HG03025 (cell line): ENCODE measurements around the gene KCNQ5.

Experiments used
- ATAC-seq: cut with Tn5 transposase; IDR thresholded peaks from one replicate; pipeline ENCODE4 v1.9.1; 2021; ENCODE audit warnings: mild to moderate bottlenecking, moderate library complexity; ENCODE audit not compliant: unreplicated experiment, low FRiP score

The KCNQ5 gene

DNA sequence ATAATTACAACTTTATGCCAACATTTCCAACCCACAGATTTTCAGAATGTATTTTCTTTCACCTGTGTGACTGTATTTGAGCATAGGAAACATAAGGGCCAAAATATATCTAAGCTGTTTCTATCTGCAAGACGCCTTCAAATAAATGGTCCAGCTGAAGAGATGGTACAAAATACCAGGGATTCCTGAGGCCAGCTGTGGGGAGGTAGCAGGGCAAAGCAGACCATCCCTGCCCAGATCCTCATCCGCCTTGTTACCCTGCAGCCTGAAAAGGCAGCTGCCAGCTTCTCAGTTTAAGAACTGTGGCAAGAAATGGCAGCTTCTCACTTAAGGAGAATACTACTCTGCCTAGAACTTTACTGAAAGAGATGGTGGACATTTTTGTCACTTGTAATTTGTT is 460.1 kb downstream of the KCNQ5 start:
- ATAC-seq, result no peak

DNA sequence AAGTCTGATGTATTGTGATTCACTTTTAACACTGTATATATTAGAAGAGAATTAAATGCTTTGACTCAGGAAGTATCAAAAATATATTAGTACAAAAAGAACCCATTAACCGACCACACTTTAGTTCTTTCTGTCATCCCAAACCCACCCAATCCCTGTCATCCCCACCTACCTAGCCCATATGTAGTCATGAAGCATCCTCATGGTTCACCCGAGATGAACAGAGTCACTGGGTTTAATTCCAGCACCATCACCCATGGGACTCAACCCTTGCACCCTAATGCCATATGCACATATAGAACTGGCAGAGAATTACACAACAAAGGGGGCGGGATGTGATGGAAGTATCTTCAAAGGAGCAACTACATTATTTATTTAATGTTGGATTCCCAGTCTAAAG is 462.0 kb downstream of the KCNQ5 start:
- no peak for ATAC-seq

DNA sequence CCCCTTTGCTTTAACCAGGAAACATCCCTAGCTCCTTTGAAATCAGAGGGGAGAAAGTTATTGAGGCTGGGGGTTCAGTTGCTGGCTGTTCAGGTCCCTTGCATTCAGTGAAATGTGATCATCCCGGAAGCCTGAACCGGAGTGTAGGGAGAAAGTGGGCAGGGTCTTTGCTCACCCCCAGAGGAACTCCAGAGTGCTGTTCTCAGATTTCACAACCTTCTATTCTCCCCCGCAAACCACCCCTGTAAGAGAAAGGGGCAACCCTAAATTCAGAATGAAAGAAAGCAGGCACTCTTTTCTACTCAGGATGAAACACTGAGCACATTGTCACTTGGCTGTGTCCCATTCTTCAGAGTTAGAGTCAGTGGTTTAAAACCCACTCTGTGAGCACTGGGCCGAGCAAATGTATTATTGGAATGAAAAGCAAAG is 463.6 kb downstream of the KCNQ5 start:
- no peak for ATAC-seq

DNA sequence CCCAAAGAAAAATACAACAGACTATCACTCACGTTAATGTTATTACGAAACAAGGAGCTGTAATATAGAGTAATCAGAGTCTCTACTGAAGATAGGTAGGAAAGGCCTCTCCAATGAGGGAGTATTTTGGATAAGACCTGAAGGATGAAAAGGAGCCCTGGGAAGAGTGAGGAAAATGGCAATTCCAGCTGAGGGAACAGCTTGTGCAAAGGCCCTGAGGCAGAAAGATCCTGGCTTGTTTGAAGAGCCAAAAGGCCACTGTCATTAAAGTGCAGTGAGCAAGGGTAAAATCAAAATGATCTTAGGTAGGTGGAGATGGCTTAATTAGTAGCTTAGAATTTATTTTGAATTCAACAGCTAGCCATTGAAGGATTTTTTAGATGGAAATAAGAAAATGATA is 464.9 kb downstream of the KCNQ5 start:
- no peak for ATAC-seq

DNA sequence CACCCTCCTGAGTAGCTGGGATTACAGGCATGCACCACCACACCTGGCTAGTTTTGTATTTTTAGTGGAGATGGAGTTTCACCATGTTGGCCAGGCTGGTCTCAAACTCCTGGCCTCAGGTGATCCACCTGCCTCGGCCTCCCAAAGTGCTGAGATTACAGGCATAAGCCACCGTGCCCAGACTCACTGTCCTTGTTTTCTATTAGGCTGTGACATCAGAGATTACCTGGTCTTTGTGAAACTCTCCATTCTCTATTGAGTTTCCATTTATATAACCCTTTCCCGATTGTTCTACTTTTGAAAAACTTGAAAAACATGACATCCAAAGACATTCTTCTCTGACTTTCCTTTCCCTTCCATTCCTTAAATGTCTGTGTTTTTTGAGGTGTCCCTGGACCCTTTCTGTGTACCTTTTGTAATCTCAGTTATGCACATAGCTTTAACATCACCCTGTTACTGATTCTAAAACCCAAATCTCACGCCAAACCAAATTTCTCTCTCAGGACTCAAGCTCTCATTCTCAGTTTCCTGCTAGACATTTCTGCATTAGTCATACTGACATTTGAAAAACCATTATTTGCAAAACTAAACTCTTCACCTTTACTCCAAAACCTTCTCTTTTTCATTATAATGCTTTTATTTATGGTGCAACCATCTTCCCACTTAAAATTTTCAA is 466.4 kb downstream of the KCNQ5 start:
- peak; percentile 75 for ATAC-seq

DNA sequence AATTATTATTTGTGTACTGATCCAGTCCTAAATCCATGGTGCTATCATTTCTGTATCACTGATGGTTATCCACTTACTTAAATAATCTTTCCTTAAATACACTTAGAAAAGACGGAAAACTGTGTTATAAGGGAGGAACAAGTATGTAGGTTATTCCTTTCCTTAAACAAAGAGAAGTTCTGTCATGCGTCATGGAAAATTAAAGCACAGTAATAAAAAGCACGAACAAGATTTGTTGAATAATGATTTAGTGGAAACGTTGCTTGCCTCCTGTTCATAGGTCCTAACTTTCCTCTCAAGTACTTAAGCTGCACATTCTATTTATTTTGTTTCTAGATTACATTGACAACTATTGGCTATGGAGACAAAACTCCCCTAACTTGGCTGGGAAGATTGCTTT is 483.1 kb downstream of the KCNQ5 start:
- no peak for ATAC-seq

DNA sequence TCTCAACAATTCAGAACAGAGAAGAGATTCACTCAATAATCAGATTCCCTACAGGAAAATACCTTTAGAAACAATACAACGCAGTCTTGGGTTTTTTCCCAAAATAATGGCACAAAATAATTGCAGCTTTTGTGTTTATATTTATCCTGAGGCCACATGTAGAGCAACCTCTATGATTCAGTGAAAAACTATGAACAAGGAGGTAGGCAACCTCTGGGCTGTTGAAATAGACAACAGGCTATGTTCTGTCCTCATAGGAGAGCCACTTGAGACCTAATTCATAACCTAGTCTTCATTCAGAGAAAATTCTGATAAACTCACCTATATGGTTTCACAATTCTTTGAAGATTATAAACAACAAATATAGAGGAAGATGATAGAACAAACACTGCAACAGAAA is 485.2 kb downstream of the KCNQ5 start:
- no peak for ATAC-seq

DNA sequence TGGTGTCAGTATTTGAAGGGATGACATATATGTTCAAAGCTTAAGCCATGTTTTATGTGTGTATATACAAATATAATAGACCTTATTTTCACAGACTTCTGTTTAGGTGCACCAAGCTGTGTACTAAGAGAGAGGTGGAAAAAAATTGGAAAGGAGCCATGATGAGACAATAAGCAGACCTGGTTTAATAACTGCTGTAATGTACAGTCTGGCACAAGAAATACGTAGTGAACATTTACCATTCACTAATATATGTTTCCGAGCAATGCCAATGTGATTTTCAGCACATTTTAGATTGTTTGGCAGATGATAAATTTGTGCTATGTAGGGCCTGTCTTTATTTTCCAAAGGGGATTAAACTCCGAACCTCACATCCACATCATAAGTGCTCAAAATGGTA is 487.1 kb downstream of the KCNQ5 start:
- ATAC-seq, result no peak

DNA sequence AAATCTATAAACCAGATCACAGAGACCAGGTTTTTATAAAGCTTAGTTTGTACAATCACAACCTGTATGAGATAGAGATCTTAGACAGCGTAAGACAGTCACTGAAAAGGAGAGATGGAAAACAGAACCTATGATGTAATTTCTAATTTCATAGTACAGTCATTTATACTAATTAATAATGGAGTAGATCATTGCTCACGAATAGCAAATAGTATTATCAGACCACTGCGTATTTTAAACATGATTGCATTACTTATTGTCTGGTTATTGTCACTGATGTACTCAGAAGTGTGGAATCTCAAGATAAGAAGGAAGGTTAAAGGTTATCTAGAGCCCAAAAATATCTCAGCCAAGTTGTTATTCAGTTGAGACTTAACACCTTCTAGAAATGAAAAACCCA is 487.8 kb downstream of the KCNQ5 start:
- ATAC-seq, result no peak

DNA sequence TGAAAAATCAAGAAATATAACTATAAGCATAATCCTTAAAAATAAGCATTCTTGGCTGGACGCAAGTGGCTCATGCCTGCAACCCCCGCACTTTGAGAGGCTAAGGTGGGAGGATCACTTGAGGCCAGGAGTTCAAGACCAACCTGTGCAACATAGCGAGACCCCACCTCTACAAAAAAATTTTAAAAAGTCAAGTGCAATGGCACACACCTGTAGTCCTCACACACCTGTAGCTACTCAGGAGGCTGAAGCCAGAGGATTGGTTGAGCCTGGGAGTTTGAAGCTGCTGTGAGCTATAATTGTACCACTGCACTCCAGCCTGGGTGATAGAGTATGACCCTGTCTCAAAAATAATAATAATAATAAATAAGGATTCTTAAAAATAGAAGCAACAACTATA is 494.5 kb downstream of the KCNQ5 start:
- ATAC-seq, result no peak

DNA sequence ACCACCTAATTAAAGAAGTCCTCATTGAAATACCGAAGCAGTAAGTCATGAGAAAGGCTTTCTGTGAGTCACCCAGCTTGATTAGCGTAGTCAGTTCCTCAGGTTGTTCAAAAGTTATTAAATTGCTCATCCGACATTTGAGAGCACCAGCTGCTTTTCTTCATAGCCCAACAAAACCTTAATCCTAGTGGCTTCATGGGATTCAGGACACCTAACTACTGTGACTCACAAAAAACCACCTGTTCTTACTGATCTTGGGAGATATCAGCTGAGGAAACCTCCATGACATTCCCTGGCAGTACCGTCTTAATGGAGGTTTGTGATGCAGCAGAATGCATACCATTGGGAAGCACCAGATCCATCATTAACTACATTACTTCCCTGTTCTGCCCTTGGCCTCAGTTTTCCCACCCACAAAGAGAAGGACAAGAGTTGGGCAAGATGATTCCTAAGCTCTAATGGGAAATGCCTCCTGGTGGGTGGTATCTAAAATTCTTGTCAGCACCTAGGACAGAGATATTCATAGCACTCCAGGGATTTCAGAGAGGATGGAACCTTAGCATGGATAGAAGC is 499.6 kb downstream of the KCNQ5 start:
- ATAC-seq, result no peak

DNA sequence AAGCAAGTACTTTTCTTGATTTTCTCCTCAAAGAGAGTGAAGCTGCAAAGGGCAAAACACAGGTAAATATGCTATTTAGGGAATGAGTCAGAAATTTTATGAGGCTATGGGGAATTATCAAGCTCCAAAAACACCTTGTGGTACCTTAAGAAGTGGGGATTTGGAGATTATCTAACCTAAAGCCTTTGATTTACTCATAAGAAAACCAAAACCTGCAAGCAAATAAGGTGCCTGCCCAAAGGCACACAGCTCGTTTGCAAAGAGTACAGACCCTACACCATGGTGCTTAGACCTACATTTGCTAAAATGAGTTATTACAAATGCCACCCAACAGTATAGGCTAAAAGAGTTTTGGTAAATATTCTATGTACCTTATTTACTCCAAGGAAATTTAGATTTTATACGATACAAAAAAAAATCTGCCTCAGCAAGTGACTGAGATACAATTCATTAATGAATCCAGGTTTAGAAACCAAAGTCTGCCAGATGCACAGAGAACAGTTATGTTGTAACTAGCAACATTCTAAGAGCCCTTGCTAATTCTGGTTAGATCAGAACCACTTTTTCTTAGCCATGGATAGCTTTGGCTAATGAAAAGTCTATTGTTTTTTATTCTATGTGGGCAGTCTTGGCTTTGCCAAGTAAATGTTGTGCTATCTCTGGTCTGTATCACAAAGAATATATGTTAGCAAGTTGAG is 501.9 kb downstream of the KCNQ5 start:
- ATAC-seq, result no peak

DNA sequence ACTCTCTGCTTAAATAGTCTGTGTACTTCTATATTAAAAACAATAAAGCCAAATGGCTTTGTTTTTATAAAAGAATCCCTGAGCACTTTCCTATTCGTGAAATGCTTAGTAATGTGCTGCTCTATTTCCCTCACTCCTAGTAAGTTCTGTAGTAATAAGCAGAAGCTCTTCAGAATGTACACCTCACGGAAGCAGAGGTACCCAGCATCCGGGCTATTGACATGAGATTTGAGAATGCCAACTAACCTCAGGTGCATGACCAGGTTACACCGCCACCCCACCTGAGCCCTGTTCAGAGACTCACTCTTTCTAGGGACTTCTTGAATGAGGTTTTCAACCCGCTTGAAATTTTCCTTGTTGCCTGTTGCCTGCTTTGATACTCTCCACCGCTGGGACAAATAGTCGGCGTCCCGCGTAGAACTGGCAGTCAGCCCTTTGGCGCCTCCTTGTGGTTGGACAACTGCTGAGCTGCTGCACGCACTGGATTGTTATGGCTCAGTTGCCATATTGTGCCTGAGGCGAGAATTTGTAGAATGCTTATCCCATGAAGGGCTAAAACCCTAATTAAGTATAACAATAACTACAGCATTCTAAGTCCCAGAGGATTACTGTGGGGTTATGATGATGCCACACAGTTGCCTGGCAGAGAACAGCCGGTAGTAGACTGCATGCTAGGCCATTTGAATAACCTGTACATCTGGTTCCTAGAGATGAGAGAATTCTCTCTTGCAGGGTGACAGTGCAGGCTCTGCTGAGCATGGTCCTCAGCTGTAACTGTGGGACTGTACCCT is 508.0 kb downstream of the KCNQ5 start:
- peak; percentile 97 for ATAC-seq

DNA sequence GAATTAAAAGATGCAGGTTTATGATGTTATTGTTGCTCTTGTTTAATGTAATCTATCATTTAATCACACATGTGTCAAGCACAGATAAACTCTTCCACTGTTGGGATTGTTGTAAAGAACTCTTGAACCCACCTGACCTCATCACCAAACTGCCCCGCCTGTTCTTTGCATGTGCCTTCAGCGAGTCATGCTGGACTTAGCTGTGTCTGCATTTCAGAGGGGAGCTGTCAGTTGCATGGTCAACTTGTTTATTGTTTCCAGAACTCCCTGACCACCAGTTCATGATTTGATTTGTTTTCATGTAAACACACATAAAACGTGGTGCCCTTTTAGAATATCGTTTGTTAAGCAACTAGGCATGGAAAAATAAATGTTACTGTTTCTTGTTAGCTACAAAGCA is 509.8 kb downstream of the KCNQ5 start:
- no peak for ATAC-seq

DNA sequence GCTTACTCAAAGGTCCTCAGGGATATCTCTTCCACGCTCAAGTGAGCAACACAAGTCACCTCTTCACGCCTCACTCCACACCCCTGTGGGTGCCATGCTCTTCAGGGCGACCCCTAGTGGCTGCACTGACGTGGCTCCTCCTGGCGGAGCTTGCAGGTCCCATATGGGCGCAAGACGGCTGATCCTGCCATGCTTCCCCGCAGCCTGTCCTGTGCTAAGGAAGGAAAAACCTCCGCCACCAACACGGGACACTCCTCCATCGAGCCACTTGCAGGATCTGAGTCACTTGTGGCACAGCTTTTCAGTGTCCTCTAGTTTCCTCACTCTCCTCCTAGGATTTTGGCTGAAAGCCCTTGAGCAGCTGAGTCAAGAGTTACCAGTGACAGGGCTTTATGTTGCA is 512.7 kb downstream of the KCNQ5 start:
- no peak for ATAC-seq

DNA sequence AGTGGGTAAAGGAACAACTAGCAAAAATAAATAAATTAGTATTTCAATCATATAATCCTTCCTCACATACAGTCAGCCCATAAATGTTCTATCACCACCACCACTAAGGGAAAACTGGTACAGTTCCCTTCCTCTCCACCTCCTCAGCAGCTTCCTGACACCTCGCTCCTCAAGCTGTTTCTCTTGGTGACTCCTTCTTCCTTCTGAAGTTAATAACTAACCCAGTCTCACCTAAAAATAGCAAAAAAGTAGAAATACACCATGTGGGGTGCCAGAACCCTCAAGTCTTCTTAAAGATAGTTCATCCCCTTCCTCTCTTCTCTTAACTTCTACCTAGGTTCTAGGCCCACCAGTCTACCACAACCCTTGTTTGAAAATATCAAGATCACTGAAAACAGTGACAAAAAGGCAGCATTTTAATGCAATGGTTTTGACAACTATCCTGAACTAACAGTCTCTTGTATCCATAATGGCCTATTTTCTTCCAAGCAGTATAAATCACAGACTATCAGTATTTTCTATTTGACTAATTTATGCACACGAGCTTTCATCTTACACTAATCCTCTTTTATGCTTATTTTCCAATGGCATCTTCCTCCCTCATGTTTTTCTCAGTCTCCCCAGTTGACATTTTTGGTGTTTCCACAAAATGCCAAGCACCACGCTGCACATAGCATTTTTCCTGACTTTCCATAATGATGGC is 518.0 kb downstream of the KCNQ5 start:
- ATAC-seq, result no peak

DNA sequence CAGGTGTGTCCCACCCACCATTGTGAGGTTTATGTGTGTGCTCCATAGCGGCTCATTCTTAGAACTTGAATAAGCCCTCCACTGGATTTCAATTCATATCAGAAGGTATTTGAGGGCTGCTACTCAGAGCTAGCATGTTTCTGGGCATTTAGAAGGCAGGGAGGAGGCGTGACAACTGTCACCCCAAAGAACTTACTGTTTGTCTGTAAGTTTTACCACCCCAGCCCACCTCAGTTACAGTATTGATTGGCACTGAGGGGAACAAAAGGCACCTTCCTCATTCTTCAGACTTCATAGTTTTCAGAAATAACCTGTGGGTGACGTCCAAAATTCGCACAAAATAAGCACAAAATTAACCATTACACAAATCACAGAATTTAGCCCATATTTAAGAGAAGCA is 521.7 kb downstream of the KCNQ5 start:
- no peak for ATAC-seq

DNA sequence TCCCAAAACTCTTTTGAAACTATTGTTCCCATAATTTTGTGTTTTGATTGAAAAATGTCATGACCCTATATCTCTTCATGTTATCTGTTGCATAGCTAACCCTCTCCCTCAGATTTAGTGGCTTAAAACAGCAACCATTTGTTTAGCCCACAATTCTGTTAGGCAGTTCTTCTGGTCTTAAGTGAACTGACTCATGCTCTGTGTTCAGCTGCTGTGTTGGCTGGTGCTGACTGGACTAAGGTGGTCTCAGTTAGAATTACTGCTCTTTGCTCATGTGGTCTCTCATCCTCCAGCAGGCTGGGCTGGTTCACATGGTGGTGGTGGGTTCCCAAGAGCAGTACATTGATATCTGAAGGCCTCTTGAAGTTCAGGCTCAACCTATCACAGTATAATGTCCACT is 522.7 kb downstream of the KCNQ5 start:
- ATAC-seq, result no peak

DNA sequence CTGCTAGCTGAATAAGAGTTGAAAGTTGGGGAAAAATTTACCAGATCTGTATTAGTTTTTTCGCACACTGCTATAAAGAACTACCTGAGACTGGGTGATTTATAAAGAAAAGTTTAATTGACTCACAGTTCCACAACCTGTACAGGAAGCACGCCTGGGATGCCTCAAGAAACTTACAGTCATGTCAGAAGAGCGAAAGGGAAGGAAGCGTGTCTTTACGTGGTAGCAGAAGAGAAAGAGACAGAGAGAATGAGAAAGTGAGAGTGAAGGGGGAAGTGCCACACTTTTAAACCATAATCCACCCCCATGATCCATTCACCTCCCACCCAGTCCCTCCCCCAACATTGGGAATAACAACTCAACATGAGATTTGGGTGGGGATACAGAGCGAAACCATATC is 523.8 kb downstream of the KCNQ5 start:
- ATAC-seq, result peak; percentile 57

DNA sequence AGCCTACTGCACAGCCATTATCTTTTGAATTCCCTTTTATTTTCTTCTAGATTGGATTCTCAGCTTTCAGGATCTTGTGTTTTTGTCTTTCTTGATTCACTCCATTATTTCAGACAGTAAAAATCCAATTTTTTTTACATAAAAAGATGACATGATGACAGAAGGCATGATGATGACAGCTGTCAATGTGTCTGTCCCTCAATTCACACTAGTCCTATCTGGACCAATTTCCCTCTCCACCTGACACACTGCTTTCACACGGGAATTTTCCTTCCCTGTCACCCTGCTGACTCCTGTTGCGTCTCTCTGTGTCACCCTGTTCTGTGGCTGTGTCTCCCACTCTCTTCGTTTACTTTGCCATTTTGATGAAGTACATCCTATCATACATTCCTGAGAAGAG is 529.9 kb downstream of the KCNQ5 start:
- ATAC-seq, result no peak

DNA sequence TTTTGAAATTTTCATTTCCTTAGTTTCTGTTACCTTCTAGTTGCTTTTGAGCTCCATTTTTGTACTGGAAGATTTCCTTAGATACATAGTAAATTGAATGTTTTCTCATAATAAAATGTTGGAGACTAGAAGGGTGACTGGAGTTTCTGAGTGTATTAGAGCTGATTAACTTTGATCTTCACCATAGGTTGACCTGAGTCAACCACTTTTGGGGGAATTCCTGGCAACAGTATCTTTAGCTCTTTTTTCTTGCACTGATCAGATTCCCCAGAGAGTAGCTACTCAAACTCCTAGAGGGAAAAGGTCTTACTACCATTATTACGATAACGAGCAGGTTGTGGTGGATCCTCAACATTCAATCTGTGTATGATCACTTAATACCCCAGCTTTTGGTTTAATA is 530.7 kb downstream of the KCNQ5 start:
- ATAC-seq, result no peak
